AG10803 (cell line): ENCODE measurements around the gene SUMO2.
A peak's percentile ranks its signal among the peaks of the same experiment; 100 is the strongest.

Experiments
- DNase-seq: peaks from one replicate; pipeline ENCODE4 v3.0.0; 2010; ENCODE audit warnings: low read depth
- H3K4me3 ChIP-seq: 2 replicates; pipeline ENCODE4 v1.5.1; 2011; ENCODE audit warnings: mild to moderate bottlenecking, low read length, control low read depth
- CTCF ChIP-seq: conservative IDR thresholded peaks from 2 replicates; pipeline ENCODE4 v1.5.1; 2011; ENCODE audit warnings: mild to moderate bottlenecking, low read length, control low read depth, inconsistent platforms

The SUMO2 gene

DNA sequence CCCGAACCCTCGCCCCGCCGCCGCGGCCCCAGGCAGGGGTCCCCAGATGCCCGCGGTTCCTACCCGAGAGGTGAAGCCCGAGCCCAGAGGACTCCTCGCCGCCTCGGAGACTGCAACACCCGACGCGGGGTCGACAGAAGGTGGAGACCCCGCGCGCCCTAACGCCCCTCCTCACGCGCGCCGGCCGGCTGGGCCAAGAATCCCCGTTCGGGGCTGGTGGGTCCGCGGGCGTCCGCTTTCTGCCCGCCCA, 515 bp downstream of the SUMO2 start:
- no peak for DNase-seq
- H3K4me3 ChIP-seq, result peak overlapping the region; percentile 93
- no peak for TF ChIP-seq CTCF

- no peak for DNase-seq
These were observed 996 bp downstream of the SUMO2 start for GRCh38 chr17:75181608-75182318.

GRCh38 chr17:75181110-75181509, 1.6 kb downstream of the SUMO2 start:
- peak overlapping the region; percentile 93 for H3K4me3 ChIP-seq
- TF ChIP-seq CTCF, result no peak
- DNase-seq, result no peak

More at GRCh38 chr17:75181608-75182318, 996 bp downstream of the SUMO2 start:
- no peak for TF ChIP-seq CTCF
- H3K4me3 ChIP-seq, result peak overlapping the region; percentile 93

DNA sequence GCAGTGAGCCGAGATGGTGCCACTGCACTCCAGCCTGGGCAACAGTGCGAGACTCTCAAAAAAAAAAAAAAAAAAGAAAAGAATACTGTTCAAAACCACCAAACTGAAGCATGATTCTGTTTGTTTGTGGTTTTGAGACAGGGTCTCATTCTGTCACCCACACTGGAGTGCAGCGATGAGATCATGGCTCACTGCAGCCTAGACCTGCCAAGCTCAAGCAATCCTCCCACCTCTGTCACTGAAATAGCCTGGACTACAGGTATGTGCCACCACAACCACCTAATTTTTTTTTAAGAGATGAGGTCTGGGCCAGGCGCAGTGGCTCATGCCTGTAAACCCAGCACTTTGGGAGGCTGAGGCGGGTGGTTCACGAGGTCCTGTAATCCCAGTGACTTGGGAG, 4.3 kb downstream of the SUMO2 start:
- no peak overlapping the region for H3K4me3 ChIP-seq
- DNase-seq, result no peak
- no peak for TF ChIP-seq CTCF

DNA sequence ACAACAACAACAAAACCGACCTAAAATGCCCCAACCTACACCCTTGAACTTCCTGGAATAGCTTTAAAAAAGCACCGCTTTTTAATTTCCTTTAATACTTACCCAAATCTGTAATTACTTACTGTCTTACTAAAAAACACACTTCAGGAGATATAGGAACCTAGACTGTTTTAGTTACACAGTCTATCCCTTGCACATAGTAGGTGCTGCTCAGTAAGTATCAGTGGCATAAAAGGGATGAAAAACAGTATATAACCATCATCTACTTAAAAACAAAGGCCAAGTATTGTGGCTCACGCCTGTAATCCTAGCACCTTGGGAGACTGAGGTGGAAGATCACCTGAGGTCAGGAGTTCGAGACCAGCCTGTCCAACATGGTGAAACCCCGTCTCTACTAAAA, 6.1 kb downstream of the SUMO2 start:
- no peak for DNase-seq
- H3K4me3 ChIP-seq, result no peak overlapping the region

GRCh38 chr17:75174996-75175395, 7.8 kb downstream of the SUMO2 start:
- no peak overlapping the region for H3K4me3 ChIP-seq
- DNase-seq, result no peak
- no peak for TF ChIP-seq CTCF

More for the DNA sequence above, 6.1 kb downstream of the SUMO2 start:
- TF ChIP-seq CTCF, result no peak

- DNase-seq, result no peak
- no peak overlapping the region for H3K4me3 ChIP-seq
- no peak for TF ChIP-seq CTCF
These were observed 9.2 kb downstream of the SUMO2 start for GRCh38 chr17:75173526-75173925.
